AG04449 (cell line): ENCODE results near the gene CCDC78.
A peak's percentile ranks its signal among the peaks of the same experiment; 100 is the strongest.

Source experiments
- CTCF ChIA-PET: fragments of 350-600 bp; formaldehyde crosslinking; extraction: SDS; loops from one replicate; lab custom pipeline; 2021; ENCODE audit warnings: antibody characterized with exemption; lab: Yijun Ruan, JAX
- POLR2A ChIA-PET: fragments of 400-600, 350-600 bp; formaldehyde crosslinking; extraction: SDS; loops from one replicate; lab custom pipeline; 2020; ENCODE audit warnings: antibody characterized with exemption, inconsistent platforms; lab: Yijun Ruan, JAX
- DNase-seq: peaks from one replicate; pipeline ENCODE4 v3.0.0-alpha.2; 2010; ENCODE audit warnings: low read depth, low spot score
- H3K4me3 ChIP-seq: 2 replicates; pipeline ENCODE4 v1.5.1; 2011; ENCODE audit warnings: low read depth, mild to moderate bottlenecking, control low read depth, low read length
- CTCF ChIP-seq: IDR thresholded peaks from one replicate; pipeline ENCODE4 v1.5.1; 2011; ENCODE audit warnings: mild to moderate bottlenecking, moderate library complexity, low read length, control low read depth, inconsistent platforms; ENCODE audit not compliant: insufficient read depth; ENCODE audit errors: missing control alignments

CCDC78 gene

GRCh38 chr16:732332-732731, 6.1 kb upstream of the CCDC78 start:
- POLR2A ChIA-PET: interaction anchor here (1.4 kb wide), 1 partner anchor 12 kb away, joined by 3 read pairs; no protein-coding TSS in a partner anchor
- CTCF ChIA-PET: interaction anchor here (0.7 to 6.1 kb wide), 5 partner anchors 9 to 53 kb away, joined by 3 to 48 read pairs (median 3); partner anchors contain the start of genes ANTKMT and CIAO3
- no peak for TF ChIP-seq CTCF
- DNase-seq: no peak
- H3K4me3 ChIP-seq: no peak overlapping the region

DNA sequence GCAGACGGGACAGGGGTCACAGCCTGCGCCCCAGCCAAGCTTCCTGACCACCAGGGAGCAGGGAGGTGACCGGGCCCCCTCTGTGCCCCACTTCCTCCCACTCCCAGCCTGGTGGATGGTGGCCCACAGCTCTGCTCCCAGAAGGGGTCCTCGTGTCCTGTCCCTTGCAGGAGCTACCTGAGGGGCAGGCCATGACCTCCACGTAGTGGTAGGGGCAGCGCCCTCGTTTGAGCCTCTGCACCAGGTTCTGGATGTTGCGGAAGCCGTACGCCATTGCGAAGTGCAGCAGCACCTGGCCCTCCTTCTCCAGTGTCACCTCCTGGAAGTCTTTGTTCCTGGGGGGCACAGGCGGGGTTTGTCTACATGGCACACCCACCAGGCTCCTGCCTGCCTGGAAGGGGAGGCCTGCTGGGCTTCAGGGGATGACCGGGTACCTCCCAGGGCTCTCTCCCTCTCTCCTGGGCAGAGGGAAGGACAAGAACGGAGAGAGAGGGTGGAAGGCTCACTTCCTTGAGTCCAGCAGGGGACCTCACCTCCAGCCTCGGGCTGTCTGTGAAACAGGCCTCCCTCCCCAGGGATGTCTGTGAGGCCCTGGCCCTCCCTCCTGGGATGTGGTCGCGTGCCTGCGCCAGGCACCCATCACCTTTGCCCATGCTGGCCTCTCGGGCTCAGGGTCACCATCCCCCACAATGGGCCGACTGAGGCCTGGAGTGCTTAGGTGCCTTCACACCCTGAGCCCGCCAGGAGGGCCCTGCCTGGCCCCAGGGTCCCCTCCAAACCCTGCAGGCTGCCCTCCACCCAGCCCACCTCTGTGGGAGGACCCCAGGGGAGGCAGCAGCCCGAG, 4.6 kb upstream of the CCDC78 start:
- DNase-seq: no peak
- ChIA-PET CTCF (interaction anchor here (1.3 to 7.4 kb wide), 3 partner anchors 10 to 17 kb away, joined by 4 to 75 read pairs (median 48); partner anchors contain the start of genes CIAO3 and METRN), POLR2A (interaction anchor here (0.6 to 1.9 kb wide), 2 partner anchors 9 to 10 kb away, joined by 3 to 7 read pairs; partner anchors contain the start of gene ANTKMT)
- TF ChIP-seq CTCF: no peak
- no peak overlapping the region for H3K4me3 ChIP-seq

DNA sequence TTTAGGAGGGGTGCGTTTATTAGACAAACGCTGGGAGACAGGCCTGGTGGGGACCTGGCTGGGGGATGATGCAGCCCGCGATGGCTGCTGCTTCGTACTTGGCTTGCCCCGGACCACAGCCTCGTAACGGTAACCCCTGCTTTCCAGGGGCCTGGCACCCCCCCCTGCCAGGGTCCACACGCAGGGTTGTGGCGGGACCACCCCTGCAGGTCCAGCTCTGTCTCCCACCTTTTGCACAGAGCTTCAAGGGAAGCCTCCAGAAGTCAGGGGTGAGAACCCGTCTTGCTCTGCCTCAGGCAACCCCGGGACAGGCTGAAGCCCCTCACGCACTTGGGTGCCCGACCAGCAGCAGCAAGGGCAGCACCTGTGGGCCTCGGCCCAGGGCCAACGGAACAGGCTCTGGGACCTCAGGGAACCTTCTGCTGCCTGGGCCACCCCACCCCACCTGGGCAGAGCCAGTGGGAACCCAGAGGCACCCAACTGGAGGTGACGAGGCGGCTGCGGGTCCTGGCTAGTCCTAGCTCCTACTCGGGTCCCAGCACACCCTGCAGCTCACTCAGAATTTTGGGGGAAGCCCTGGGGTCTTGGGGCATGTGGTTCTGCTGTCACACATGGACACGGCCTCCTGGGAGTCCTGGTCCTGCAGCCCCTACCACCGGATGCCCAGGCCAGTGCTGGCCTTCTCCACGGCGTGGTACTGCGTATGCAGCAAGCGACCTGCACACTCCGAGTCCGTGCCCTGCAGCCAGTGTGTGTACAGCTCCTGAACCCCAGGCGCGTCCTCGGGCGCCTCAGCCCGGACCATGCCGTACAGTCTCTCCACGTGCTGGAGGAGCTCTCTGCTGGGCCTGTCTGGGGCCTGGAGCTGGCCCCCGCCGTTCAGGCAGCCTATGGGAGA, 3.8 kb upstream of the CCDC78 start:
- ChIA-PET POLR2A (interaction anchor here (0.5 to 1.9 kb wide), 2 partner anchors 9 to 19 kb away, joined by 3 to 7 read pairs; partner anchors contain the start of gene ANTKMT), CTCF (interaction anchor here (1.1 to 7.4 kb wide), 4 partner anchors 10 to 56 kb away, joined by 3 to 75 read pairs (median 26); partner anchors contain the start of genes CIAO3 and METRN)
- DNase-seq: no peak
- no peak for TF ChIP-seq CTCF
- H3K4me3 ChIP-seq: no peak overlapping the region

GRCh38 chr16:728890-729744, 2.9 kb upstream of the CCDC78 start:
- TF ChIP-seq CTCF: no peak
- CTCF ChIA-PET: interaction anchor here (1.1 to 7.4 kb wide), 3 partner anchors 12 to 57 kb away, joined by 3 to 75 read pairs (median 48); partner anchors contain the start of genes CIAO3 and METRN
- H3K4me3 ChIP-seq: peak overlapping the region; percentile 71
- POLR2A ChIA-PET: interaction anchor here (1.9 kb wide), 1 partner anchor 8 kb away, joined by 7 read pairs; the partner anchor contains the start of gene ANTKMT
- DNase-seq: no peak

- ChIA-PET CTCF (interaction anchor here (0.7 to 7.4 kb wide), 5 partner anchors 9 to 56 kb away, joined by 3 to 75 read pairs (median 4); partner anchors contain the start of genes CIAO3 and METRN), POLR2A (interaction anchor here (0.8 to 1.3 kb wide), 2 partner anchors 12 to 60 kb away, joined by 3 to 6 read pairs; partner anchors contain the start of gene CHTF18)
- no peak for DNase-seq
- no peak for TF ChIP-seq CTCF
- peak overlapping the region; percentile 71 for H3K4me3 ChIP-seq
Measured at GRCh38 chr16:728131-728889, 2.1 kb upstream of the CCDC78 start.
